Panc1 (cell line): ENCODE measurements around the gene CNPY3. TPM values are rescaled to one million over a fixed set of nuclear protein-coding genes. Genes with fewer than 3 reads are reported as not detected.

Experiments
- ATAC-seq: fragments of 200-7000 bp; cut with Tn5 transposase; 2 replicates; pipeline ENCODE4 v1.9.1; 2020; ENCODE audit warnings: mild to moderate bottlenecking, moderate library complexity
- BruUV-seq: library from RNA; stranded (reverse); fragments of 400-500 nt; replicated peaks from 2 replicates; lab custom pipeline; 2021; lab: Mats Ljungman, UMichigan
- CTCF ChIA-PET: fragments of 300-600 bp; sonication (Branson Sonifier 250); formaldehyde crosslinking; loops from one replicate; lab custom pipeline; 2022; ENCODE audit warnings: antibody characterized with exemption; lab: Charles Lee
- POLR2A ChIA-PET: fragments of 300-600 bp; sonication (Branson Sonifier 250); formaldehyde crosslinking; loops from one replicate; lab custom pipeline; 2022; ENCODE audit warnings: antibody characterized with exemption; lab: Charles Lee
- DNase-seq: peaks from one replicate; pipeline ENCODE4 v3.0.0-alpha.2; 2010; ENCODE audit warnings: low read depth, low spot score
- H3K27ac ChIP-seq: 2 replicates; pipeline ENCODE4 v1.5.1; 2011; ENCODE audit warnings: mild to moderate bottlenecking, low read length, inconsistent platforms
- H3K27me3 ChIP-seq: fragments of 200-500 bp; sonication (Bioruptor generic); 2 replicates; pipeline ENCODE4 v1.6.0; 2014; ENCODE audit warnings: low read length, inconsistent platforms; ENCODE audit not compliant: control insufficient read depth, insufficient read depth
- H3K36me3 ChIP-seq: fragments of 200-500 bp; sonication (Bioruptor generic); 2 replicates; pipeline ENCODE4 v1.5.1; 2014; ENCODE audit warnings: inconsistent platforms, mild to moderate bottlenecking, low read length, moderate library complexity; ENCODE audit not compliant: control insufficient read depth, insufficient read depth
- H3K4me1 ChIP-seq: 2 replicates; pipeline ENCODE4 v1.5.1; 2011; ENCODE audit warnings: inconsistent platforms, mild to moderate bottlenecking, low read length, moderate library complexity; ENCODE audit not compliant: control insufficient read depth, insufficient read depth
- H3K4me3 ChIP-seq, 2 experiments: 2 replicates each; pipeline ENCODE4 v1.5.1; 2011 to 2012; ENCODE audit warnings: low read depth in 2 of 2, low read length in 2 of 2, mild to moderate bottlenecking in 2 of 2, inconsistent platforms in 1 of 2, moderate library complexity in 1 of 2
- H3K9me3 ChIP-seq: fragments of 200-500 bp; sonication (Bioruptor generic); 2 replicates; pipeline ENCODE4 v1.5.1; 2014; ENCODE audit warnings: low read depth, mild to moderate bottlenecking, inconsistent platforms, low read length, moderate library complexity; ENCODE audit not compliant: control insufficient read depth, insufficient read depth
- CTCF ChIP-seq: fragments of 450-650 bp; IDR thresholded peaks from 2 replicates; pipeline ENCODE4 v1.5.1; 2017; ENCODE audit warnings: mild to moderate bottlenecking
- POLR2AphosphoS5 ChIP-seq: IDR thresholded peaks from 2 replicates; pipeline ENCODE4 v1.6.1; 2012; ENCODE audit warnings: mild to moderate bottlenecking, low read depth, low read length, moderate library complexity
- SIN3A ChIP-seq: IDR thresholded peaks from 2 replicates; pipeline ENCODE4 v1.6.1; 2012; ENCODE audit warnings: low read depth, mild to moderate bottlenecking, low read length, moderate library complexity, borderline replicate concordance; ENCODE audit not compliant: insufficient read depth
- TCF7L2 ChIP-seq: IDR thresholded peaks from 2 replicates; pipeline ENCODE4 v1.6.1; 2011; ENCODE audit warnings: mild to moderate bottlenecking, low read depth, low read length, inconsistent platforms
- in situ Hi-C: cut with HindIII; loops from 2 replicates; pipeline ENCODE4 v1.10.0; 2016; ENCODE audit warnings: low sequenced_read_pairs, low pct_unique_long_range_greater_than_20kb
- intact Hi-C: fragments of 100-400 bp; cut with micrococcal nuclease; formaldehyde crosslinking; loops from one replicate; pipeline ENCODE4 v1.10.0; 2022; ENCODE audit not compliant: unreplicated experiment
- total RNA-seq: library from RNA; stranded (reverse); gene quantifications from one replicate; pipeline ENCODE4 v1.2.1, GENCODE V29; 2021; ENCODE audit not compliant: unreplicated experiment
- TF ChIP-seq, protein P1 (sequence below), 2 experiments: IDR thresholded peaks; 2 replicates each; pipeline ENCODE4 v1.6.1; 2011 to 2012; ENCODE audit warnings: low read depth in 2 of 2, control low read depth in 1 of 2, low read length in 1 of 2, mild to moderate bottlenecking in 1 of 2, moderate library complexity in 1 of 2; ENCODE audit not compliant: insufficient read depth in 1 of 2

CNPY3 gene
- total RNA-seq, 1 experiment from 2014 or later = 72.8 TPM

GRCh38 chr6:42978839-42979522 is 49.7 kb downstream of the CNPY3 start, which contains the start of gene PEX6:
TSS of gene PEX6 (minus strand) at chr6:42979181. CDS start at chr6:42979150, 31 bp downstream.
- no peaks in the 10 kb centered on the region for H3K9me3 ChIP-seq
- intact Hi-C loops (no loop called here), in situ Hi-C loops (no loop called here)
- no peaks in the 10 kb centered on the region for H3K36me3 ChIP-seq
- ATAC-seq (peak; percentile 95), DNase-seq (peak; percentile 51)
- H3K4me3 ChIP-seq = peak within 1 kb of the TSS; percentile 72 to 81
- POLR2A ChIA-PET = interaction anchor here (0.5 to 0.7 kb wide), 5 partner anchors 21 to 1217 kb away, joined by 3 to 8 read pairs (median 5); partner anchors contain the start of gene RPL7L1
- CTCF ChIA-PET = no interaction called here
- H3K27ac ChIP-seq = peak within 1 kb of the TSS; percentile 91
- H3K27me3 ChIP-seq = no peaks in the 10 kb centered on the region
- BruUV-seq = no TSS peak
- H3K4me1 ChIP-seq = peaks cover 15% of the 10 kb centered on the region; the same call in 1 of the 2 replicates
- TF ChIP-seq TCF7L2 (peak; percentile 27; the same call in 1 of the 2 replicates), POLR2AphosphoS5 (peak; percentile 94), CTCF (no peak), SIN3A (peak; percentile 81; the same call in 1 of the 2 replicates)
- TF ChIP-seq, protein P1, sequence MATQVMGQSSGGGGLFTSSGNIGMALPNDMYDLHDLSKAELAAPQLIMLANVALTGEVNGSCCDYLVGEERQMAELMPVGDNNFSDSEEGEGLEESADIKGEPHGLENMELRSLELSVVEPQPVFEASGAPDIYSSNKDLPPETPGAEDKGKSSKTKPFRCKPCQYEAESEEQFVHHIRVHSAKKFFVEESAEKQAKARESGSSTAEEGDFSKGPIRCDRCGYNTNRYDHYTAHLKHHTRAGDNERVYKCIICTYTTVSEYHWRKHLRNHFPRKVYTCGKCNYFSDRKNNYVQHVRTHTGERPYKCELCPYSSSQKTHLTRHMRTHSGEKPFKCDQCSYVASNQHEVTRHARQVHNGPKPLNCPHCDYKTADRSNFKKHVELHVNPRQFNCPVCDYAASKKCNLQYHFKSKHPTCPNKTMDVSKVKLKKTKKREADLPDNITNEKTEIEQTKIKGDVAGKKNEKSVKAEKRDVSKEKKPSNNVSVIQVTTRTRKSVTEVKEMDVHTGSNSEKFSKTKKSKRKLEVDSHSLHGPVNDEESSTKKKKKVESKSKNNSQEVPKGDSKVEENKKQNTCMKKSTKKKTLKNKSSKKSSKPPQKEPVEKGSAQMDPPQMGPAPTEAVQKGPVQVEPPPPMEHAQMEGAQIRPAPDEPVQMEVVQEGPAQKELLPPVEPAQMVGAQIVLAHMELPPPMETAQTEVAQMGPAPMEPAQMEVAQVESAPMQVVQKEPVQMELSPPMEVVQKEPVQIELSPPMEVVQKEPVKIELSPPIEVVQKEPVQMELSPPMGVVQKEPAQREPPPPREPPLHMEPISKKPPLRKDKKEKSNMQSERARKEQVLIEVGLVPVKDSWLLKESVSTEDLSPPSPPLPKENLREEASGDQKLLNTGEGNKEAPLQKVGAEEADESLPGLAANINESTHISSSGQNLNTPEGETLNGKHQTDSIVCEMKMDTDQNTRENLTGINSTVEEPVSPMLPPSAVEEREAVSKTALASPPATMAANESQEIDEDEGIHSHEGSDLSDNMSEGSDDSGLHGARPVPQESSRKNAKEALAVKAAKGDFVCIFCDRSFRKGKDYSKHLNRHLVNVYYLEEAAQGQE (IDR thresholded peaks at IDR 0.05; ENCODE audit: insufficient read depth in 1 of 2, low read depth in 2 of 2, low read length in 1 of 2) = 0 out of 4 replicates have a peak, but pooled peaks of 1 of the 2 experiments have one; percentile 27

GRCh38 chr6:42979523-42980177 is 50.4 kb downstream of the CNPY3 start:
- Histone ChIP-seq H3K27ac (peak overlapping the region; percentile 91), H3K9me3 (no peaks in the 10 kb centered on the region), H3K4me1 (peaks cover 15% of the 10 kb centered on the region; the same call in 1 of the 2 replicates), H3K36me3 (no peaks in the 10 kb centered on the region; the same call in 1 of the 2 replicates), H3K27me3 (no peaks in the 10 kb centered on the region), H3K4me3 (peak overlapping the region; percentile 72 to 81)
- in situ Hi-C loops = no loop called here
- ChIA-PET POLR2A (interaction anchor here (0.5 to 0.7 kb wide), 3 partner anchors 84 to 1240 kb away, joined by 5 to 7 read pairs (median 6); partner anchors contain the start of gene RPL7L1), CTCF (no interaction called here)
- DNase-seq (no peak), ATAC-seq (peak; percentile 16)
- intact Hi-C loops = no loop called here
- TF ChIP-seq CTCF (no peak), SIN3A (no peak), POLR2AphosphoS5 (no peak), TCF7L2 (no peak)
- TF ChIP-seq, protein P1 (IDR thresholded peaks at IDR 0.05; ENCODE audit: insufficient read depth in 1 of 2, low read depth in 2 of 2, low read length in 1 of 2) = no peak
- BruUV-seq = no TSS peak
